B cell (primary cell): ENCODE results near the gene KRTAP5-8.

Experiments
- EZH2 ChIP-seq: IDR thresholded peaks from 2 replicates; pipeline ENCODE4 v1.6.1; 2012; ENCODE audit warnings: borderline replicate concordance, low read depth, mild to moderate bottlenecking, moderate library complexity, low read length; ENCODE audit not compliant: insufficient read depth, poor library complexity, severe bottlenecking
- TF ChIP-seq, protein P1 (sequence below): fragments of 200-600 bp; IDR thresholded peaks from one replicate; pipeline ENCODE4 v1.8.0; 2022; ENCODE audit warnings: antibody characterized with exemption, mild to moderate bottlenecking

DNA sequence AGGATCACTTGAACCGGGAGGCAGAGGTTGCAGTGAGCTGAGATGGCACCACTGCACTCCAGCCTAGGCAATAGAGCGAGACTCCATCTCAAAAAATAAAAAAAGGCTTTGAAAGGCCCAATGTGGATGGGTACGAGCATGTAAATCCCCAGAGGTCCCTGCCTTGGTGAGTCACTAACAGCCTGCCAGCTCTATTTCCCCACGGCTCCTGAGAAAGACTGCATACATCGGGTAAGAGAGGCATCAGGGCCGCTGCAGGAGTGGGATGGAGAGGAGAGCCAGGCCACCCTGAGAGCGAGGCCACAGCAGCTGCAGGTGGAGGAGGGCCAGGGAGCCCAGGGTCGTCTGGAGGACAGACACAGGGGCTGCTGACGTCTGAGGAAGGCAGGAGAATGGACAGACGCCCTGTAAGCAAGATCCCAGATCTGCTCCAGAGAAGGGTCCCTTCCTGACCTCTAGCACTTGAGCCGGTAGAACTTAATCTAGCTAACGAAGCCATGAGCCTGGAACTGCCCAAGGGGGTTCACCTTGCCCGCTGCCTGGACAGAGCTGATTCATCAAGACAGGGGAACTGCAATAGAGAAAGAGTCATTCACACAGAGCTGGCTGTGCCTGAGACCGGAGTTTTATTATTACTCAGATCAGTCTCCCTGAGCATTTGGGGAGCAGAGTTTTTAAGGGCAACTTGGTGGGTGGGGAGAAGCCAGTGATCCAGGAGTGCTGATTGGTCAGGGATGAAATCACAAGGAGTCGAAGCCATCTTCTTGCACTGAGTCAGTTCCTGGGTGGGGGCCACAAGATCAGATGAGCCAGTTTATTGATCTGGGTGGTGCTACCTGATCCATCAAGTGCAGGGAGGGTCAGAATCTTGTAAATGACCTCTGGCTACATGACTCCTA, 5.3 kb downstream of the KRTAP5-8 start:
- TF ChIP-seq, protein P1, sequence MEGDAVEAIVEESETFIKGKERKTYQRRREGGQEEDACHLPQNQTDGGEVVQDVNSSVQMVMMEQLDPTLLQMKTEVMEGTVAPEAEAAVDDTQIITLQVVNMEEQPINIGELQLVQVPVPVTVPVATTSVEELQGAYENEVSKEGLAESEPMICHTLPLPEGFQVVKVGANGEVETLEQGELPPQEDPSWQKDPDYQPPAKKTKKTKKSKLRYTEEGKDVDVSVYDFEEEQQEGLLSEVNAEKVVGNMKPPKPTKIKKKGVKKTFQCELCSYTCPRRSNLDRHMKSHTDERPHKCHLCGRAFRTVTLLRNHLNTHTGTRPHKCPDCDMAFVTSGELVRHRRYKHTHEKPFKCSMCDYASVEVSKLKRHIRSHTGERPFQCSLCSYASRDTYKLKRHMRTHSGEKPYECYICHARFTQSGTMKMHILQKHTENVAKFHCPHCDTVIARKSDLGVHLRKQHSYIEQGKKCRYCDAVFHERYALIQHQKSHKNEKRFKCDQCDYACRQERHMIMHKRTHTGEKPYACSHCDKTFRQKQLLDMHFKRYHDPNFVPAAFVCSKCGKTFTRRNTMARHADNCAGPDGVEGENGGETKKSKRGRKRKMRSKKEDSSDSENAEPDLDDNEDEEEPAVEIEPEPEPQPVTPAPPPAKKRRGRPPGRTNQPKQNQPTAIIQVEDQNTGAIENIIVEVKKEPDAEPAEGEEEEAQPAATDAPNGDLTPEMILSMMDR = no peak
- TF ChIP-seq EZH2 = no peak
